HK-2 (cell line): Measurements from ENCODE around the gene FRMD1.

Experiments used
- DNase-seq: peaks from one replicate; pipeline ENCODE4 v3.0.0-alpha.2; 2018; ENCODE audit not compliant: unreplicated experiment

FRMD1 gene

GRCh38 chr6:168111911-168112310 is 32.9 kb upstream of the FRMD1 start:
- DNase-seq = no peak

DNA sequence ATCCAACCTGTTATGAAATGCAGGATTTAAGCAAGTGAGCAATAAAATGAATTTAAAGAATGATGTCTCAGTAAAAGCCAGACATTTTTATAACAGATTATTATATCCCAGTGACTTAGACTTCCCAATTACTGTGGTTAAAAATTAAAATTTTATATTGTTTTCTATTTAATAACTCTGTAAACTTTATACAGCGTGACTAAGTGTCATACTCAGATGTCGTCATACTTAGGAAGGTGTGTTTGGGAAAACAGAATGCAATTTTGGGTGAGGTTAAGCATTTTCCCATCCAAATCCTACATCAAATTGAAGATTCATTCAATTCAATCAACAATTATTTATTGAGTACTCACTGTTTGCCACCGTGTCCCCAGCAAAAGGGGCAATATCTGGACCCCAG is 31.4 kb upstream of the FRMD1 start:
- DNase-seq = no peak

GRCh38 chr6:168109171-168109570 is 30.2 kb upstream of the FRMD1 start:
- DNase-seq = no peak

- DNase-seq = no peak
These were observed 28.4 kb upstream of the FRMD1 start for GRCh38 chr6:168107191-168107983.

DNA sequence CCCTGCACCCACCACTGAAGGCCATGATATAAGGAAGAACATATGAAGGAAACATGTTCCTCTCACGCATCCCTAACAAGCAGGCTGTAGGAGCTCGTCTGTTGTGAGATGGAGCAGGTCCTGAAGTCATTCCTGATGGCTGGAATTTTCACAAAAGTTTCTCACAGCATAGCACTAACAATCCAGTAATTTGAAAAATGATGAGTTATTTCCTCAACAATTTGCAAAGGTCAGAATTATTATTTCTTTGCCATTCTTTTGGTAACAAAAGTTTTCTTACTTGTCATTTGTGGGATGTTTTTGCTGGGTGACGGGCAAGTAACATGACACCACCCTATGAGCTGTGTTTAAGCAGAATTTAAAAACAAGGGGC is 27.6 kb upstream of the FRMD1 start:
- no peak for DNase-seq

- no peak for DNase-seq
These were observed 27.0 kb upstream of the FRMD1 start for GRCh38 chr6:168105813-168106632.

DNA sequence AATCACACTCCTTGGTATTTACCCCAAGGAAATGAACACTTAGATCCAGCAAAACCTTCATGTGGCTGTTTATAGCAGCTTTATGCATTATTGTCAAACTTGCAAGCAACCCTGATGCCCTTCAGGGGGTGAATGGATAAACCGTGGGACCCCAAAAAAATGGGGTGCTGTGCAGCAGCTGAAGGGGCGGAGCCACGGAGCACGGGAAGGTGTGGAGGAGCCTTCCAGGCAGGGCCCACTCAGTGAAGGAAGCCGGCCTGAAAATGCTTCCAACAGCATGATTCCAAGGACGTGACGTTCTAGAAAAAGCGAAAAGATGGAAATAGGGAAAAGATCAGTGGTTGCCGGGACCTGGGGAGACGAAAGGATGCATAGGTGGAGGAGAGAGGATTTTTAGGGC is 25.6 kb upstream of the FRMD1 start:
- DNase-seq = no peak

DNA sequence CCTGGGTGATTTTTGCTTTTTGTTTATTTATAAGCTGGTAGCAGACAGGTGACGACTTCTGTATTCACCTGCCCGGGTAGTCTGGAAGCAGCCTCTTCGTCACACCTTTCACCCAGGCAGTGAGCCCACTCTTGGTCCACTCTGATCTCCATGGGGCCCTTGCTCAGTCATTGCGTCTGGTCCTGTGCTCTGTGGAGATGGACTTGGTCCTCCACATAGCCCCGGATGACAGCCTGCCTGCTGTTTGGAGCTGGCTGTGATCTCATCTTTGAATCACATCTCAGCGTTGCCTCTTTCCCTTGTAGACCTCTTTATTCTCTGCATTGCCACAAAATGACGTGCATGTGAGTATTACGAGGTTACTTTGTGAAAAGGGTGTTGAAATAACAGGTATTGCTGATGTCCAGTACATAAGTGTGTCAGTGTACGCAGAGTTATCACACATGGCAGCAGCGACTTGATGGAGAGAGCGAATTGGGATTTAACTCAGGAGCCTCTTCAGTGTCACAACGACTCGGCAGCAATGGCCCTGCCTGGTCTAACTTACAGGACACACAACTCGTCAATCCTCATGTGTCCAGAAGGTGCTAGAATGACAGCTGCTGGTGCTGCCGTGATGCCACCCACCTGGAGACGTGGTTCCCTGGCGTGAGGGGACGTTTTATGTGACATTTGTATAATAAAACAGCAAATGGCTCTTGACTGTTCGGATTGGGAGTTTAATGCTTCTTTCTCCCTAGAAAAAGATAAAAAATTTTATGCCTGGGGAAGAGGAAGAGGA is 24.2 kb upstream of the FRMD1 start:
- DNase-seq = no peak

DNA sequence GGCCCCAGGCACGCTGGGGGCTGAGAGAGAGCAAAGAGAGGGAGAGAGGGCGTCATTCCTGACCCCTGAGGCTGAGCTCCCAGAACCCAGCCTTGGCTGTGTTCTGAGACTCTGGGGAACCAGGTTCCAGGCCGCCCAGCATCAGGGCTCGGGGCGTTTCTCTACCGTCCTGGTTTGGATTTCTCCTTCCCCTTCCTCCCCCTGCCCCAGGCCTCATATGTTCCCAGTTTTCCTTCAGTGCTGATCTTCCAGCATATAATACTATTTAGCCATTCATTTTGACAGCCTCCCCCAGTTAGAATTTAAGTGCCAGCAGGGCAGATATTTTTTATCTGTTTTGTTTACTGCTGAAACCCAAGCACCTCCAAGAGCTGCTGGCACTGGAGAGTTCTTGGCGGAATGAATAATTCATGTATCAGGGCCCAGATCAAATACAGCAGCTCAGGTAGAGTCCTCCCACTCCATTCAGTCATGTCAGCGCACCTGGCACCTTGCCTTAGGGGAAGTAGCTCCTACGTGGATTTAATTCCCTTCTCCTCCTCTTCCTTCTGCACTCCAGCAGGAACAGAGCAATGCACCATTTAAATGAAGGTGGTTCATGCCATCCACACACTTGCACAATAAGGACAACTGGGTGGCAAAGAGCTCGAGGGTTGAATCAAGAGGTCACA is 23.4 kb upstream of the FRMD1 start:
- no peak for DNase-seq

GRCh38 chr6:168101590-168102314 is 22.7 kb upstream of the FRMD1 start:
- DNase-seq = no peak

DNA sequence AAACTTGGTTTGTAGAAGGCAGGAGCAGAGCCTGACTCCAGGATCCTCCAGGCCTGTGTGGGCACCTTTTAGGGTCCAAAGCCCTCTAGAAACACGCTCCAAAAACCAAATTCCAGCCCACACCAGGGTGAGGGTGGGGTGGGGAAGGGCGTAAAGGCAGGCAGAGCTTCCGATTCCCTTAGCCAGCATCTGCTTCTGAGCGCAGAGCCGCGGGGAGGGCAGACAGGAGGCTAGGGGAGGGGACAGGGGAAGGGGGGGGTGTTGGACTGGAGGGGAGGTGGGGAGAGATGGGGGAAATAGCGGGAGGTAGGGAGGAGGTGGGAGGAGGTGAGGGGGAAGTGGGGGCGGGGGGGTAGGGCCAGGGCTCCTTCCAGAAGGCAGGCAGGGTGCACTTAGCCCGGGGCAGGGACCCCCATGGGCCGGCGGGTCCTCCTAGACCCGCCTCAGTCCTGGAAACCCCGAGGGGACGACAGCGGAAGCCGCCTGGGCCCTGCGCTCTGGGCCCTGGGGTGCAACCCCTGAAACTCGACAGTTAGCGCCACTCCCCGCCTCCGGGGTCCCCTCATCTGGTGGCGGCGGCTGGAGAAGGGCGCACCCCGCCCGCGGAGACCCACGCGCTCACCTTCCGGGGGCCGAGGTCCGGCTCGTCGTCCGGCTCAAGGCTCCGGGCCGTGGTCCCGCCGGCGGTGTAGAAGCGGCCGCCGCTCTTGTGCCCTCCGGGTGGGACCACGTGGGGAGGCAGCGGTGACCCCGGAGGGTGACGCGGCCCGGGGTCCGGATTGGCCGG is 22.0 kb upstream of the FRMD1 start:
- no peak for DNase-seq

DNA sequence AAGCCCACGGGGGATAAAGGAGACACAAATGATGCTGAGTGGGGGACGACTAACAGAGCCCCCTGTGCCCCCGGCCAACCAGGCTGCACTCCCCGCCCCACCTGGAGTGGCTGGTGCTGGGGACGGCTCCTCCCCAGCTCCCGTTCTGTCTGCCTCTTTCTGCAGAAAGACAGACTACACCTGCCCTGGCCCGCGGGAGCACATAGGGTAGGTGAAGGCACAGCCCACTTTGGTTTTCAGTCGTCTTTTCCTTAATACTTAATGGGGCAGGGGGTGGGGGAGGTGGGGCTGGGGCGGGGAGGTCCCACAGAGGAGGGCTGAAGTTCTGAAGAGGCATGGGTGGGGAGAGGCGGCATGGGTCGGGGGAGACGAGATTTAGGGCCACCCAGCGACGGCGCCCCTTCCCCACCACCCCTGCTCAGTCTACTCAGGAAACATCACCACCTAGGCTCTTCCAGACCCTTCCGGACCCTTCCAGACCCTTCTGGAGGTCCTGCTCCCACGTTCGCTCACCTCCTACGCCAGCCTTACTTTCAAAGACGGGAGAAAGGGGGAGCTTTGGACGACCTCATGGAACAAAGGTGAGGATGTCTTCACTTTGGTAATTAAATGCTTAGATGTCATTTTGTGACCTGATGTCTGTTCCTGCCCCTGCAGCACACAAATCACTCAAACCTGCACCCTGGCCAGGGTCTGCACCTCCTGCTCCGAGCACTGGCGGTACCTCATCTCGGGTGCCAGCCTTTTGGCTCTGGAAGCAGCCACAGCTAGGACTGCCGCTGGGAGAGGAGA is 21.2 kb upstream of the FRMD1 start:
- no peak for DNase-seq

- no peak for DNase-seq
These were observed 20.4 kb upstream of the FRMD1 start for GRCh38 chr6:168099201-168100010.

DNA sequence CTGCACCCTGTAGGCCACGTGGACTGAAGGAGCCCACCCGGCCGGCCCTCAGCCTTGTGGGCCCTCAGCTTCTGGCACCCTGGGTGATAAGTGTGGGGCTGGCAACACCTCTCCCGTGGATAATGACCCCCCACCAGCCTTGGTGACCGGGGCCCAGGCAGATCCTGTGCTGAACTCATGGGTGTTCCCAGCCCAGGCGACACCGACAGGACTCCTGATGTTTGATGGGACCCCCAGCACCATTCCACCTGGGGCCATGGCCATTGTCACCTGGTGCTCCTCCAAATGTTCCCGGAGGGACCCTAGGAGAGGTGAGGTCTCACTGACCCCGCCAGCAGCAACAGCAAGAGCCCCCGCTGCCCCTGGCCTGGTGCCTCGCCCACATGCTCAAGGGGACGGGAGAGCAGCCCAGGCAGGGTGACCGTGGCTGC is 19.4 kb upstream of the FRMD1 start:
- no peak for DNase-seq

DNA sequence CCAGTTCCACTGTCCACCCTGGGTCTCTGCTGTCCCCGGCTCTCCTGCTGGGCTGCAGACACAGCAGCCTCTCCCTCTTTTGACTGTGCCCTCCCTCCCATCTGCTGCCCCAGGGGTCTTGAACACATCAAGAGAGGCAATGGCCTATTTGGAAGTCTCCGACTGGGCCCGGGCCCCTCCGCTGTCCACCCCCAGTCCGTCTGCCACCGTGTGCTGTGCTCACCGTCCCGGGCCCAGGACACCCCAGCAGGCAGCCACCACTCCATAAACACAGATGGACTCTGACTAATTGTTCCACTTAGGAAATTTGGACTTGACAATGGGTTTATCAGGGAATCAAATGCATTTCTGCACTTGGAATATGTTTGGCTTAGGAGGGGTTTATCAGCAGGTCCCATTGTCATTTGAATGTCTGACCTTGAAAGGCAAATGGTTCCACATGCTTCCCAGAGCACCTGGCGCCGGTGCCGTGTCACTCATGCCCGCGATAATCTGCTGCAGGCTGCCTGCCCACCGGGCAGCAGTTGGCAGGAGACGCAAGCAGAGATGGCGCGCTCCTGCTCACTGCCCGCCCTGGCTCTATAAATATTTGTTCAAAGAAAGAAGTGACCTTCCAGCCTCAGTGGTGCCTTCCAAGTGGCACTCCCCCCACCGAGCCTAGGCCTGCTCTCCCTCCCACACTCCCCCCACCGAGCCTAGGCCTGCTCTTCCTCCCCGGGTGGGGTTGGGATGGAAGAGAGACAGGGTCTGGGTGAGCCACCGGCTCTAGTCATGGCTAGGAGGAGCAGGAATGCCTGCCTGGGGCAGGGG is 18.8 kb upstream of the FRMD1 start:
- no peak for DNase-seq

- no peak for DNase-seq
These were observed 18.2 kb upstream of the FRMD1 start for GRCh38 chr6:168097221-168097620.

DNA sequence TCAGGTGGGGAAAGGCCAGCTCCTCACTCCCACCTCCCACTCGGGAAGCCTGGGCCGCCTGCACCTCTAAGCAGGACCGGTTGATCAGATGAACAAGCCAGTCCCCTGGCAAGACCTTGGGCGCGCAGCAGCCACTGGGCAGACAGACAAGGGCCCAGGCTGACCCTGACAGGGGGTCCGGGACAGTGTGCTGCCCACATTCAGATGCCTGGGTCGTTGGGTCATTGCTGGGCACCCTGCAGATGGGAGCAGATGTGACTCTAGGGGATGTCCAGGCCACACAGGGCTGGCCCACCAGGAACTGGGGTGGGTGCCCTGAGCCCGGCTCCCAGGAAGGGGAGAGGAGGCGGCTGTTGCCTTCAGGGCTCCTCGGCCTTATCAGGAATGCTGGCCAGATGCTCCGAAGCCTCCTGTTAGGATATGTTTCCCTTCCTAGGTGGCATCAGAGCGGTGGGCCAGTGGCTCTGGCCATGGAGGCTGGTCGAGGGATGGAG is 17.3 kb upstream of the FRMD1 start:
- no peak for DNase-seq
